Spinal cord (tissue), 10 donors: ENCODE data around the gene NPAS3. TPM values are rescaled to one million over a fixed set of nuclear protein-coding genes. Genes with fewer than 3 reads are reported as not detected.

Experiments
- DNase-seq, 6 donors: peaks; one replicate each; pipeline versions ENCODE4 v3.0.0 to v3.0.0-alpha.2; 2013 to 2015; ENCODE audit warnings: low spot score in 6 of 6, low read depth in 4 of 6
- H3K27ac ChIP-seq: one replicate; pipeline ENCODE4 v1.5.1; 2013; ENCODE audit warnings: low read depth, low read length, control low read depth
- H3K27me3 ChIP-seq: one replicate; pipeline ENCODE4 v1.6.1; 2013; ENCODE audit warnings: low read length; ENCODE audit not compliant: control insufficient read depth, insufficient read depth
- H3K36me3 ChIP-seq: one replicate; pipeline ENCODE4 v1.6.1; 2013; ENCODE audit warnings: low read length; ENCODE audit not compliant: control insufficient read depth, insufficient read depth
- H3K4me1 ChIP-seq: one replicate; pipeline ENCODE4 v1.6.1; 2013; ENCODE audit warnings: low read length; ENCODE audit not compliant: control insufficient read depth, insufficient read depth
- H3K4me3 ChIP-seq: one replicate; pipeline ENCODE4 v1.5.1; 2013; ENCODE audit warnings: low read depth, low read length, control low read depth
- H3K9me3 ChIP-seq: one replicate; pipeline ENCODE4 v1.6.1; 2013; ENCODE audit warnings: low read length; ENCODE audit not compliant: control insufficient read depth, insufficient read depth
- WGBS: methylation state at CpG from one replicate; pipeline ENCODE4 v1.1.5; 2013; ENCODE audit warnings: missing lambda C conversion rate; ENCODE audit not compliant: insufficient coverage; 5-methylcytosine and 5-hydroxymethylcytosine counted together
- polyA plus RNA-seq, 2 donors: library from polyadenylated mRNA; unstranded; fragments of 120-200 nt; gene quantifications; one replicate each; pipeline ENCODE4 v1.2.1, GENCODE V29; 2013; ENCODE audit not compliant: insufficient read length in 2 of 2
- total RNA-seq, 2 donors: library from RNA; depleted of rRNA in 1 of 2; stranded (reverse); fragments of 120-200 nt in 1 of 2; fragments of >200 nt in 1 of 2; gene quantifications; one replicate each; pipeline versions ENCODE4 v1.2.3 to v1.2.4, GENCODE V29; 2013 to 2014
- donor health status: healthy.

The NPAS3 gene
- total and polyA plus RNA-seq, 4 donors: 23.2 to 77.3 (median 50.8) TPM

- H3K27ac ChIP-seq: no peak overlapping the region
- WGBS: 100% methylated on average over 1 of the region's 4 CpGs
- no peaks in the 10 kb centered on the region for H3K36me3 ChIP-seq
- H3K9me3 ChIP-seq: no peaks in the 10 kb centered on the region
- H3K4me3 ChIP-seq: no peak overlapping the region
- peak in 2 of 6 donors; percentile 37 to 43 for DNase-seq
- peaks cover 13% of the 10 kb centered on the region for H3K4me1 ChIP-seq
- no peaks in the 10 kb centered on the region for H3K27me3 ChIP-seq
These were observed 823.6 kb downstream of the NPAS3 start for GRCh38 chr14:33762161-33762851.

GRCh38 chr14:33764876-33765650 is 826.4 kb downstream of the NPAS3 start:
- Histone ChIP-seq H3K9me3 (no peaks in the 10 kb centered on the region), H3K27me3 (no peaks in the 10 kb centered on the region), H3K4me1 (peaks cover 13% of the 10 kb centered on the region), H3K27ac (peak overlapping the region; percentile 44), H3K36me3 (no peaks in the 10 kb centered on the region), H3K4me3 (no peak overlapping the region)
- peak in 4 of 6 donors; percentile 52 to 87 (median 72) for DNase-seq
- 100% methylated on average over 1 of the region's 6 CpGs for WGBS

DNA sequence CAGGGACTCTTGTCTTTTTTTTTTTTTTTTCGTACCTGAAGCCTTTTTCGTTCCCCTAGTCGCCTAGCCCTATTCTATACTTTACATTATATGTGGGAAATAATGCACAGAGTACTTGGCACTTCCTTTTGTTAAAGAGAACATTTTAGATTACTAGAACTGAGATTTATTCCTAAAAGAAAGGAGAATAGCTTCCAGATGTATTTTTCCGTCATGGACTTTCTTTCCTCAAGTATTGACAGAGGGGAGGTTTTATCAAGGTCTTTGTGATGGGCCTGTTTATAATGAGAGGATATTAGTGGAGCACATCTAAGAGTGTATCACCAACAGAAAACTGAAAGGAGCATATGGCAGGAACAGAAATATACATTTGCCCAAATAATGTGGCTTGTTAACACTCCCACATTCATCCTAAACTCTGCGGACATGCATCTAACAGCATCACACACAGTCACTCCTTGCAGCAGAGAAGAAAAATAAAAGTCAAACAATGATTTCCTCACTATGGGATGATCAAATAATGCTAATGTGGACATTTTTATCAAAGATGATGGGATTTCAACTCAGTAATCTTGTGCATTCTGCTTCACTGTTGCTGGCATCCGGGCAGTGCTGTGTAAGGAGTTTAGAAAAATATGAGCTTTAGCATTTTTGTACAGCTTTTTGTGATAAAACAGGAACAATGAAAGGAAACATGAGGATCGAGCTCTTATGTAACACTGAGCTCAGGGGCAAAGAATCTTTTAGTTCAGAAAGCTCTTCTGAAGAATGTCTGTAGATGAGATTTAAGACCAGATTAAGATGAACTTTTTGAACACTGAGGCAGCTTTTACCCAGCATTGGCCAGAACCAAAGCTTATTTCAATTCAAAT is 829.1 kb downstream of the NPAS3 start:
- H3K4me3 ChIP-seq: no peak overlapping the region
- 64% methylated on average over 2 of the region's 7 CpGs for WGBS
- H3K27ac ChIP-seq: no peak overlapping the region
- H3K9me3 ChIP-seq: no peaks in the 10 kb centered on the region
- no peaks in the 10 kb centered on the region for H3K27me3 ChIP-seq
- H3K36me3 ChIP-seq: no peaks in the 10 kb centered on the region
- no peak for DNase-seq
- H3K4me1 ChIP-seq: peaks cover 13% of the 10 kb centered on the region

DNA sequence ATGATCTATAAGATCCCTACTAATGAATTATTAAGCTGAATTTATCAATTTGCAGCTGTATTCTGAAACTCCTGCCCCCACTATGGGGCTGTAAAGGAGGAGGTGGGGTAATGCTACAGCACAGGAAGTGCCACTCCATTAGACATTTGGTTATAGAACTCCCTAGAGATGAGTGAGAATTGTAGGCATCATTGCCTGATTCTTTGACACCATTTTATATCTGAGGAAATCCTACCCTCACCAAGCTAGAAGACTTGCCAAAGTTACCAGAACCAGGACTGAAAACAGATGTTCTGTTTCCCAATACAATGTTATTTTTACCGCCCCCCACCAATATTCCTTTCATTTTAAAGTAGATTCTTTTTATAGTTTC is 829.8 kb downstream of the NPAS3 start:
- no peak for DNase-seq
- Histone ChIP-seq H3K4me1 (peaks cover 10% of the 10 kb centered on the region), H3K9me3 (no peaks in the 10 kb centered on the region), H3K27me3 (no peaks in the 10 kb centered on the region), H3K27ac (no peak overlapping the region), H3K36me3 (no peaks in the 10 kb centered on the region), H3K4me3 (no peak overlapping the region)
- no CpG with 5 or more reads among the region's 1 CpG for WGBS

DNA sequence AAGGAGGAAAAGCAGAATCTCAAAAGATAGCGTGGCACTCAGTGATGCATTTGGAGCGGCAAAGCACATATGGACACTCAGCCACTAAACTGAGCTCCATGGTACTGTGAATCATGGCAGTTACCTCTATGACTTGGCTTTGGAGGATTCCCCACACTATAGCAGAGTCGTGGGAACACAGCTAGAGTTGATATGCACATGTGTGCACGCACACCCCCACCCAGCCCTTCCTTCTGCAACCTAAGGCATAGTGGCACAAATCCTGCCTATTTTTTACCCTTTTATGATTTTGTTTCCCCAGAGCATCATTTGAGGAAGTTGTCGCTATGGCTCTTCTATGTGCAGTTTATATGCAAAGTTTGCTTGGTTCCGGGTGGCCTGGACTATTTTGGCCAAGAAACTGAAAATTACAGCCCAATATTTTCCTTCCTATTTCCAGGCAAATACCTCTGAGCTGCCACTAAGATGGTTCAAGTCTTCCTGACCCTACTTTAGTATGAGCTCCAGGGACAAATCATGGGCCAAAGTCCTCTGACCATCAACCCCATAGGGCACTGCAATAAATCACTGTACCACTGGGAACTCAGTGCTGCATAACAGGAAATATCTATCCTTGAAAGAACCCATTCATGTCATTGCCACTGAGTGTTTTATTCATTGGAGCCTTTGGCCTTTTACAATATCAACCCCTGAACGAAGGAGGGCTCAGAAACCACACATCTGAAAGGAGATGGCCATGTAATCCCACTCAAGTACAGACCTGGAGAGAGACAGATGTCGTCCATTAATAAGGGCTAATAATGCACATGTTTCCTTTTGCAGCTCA is 834.7 kb downstream of the NPAS3 start:
- Histone ChIP-seq H3K4me1 (no peaks in the 10 kb centered on the region), H3K36me3 (no peaks in the 10 kb centered on the region), H3K27ac (no peak overlapping the region), H3K27me3 (no peaks in the 10 kb centered on the region), H3K9me3 (no peaks in the 10 kb centered on the region), H3K4me3 (no peak overlapping the region)
- WGBS: 81% methylated on average over 4 of the region's 8 CpGs
- DNase-seq: no peak

- WGBS: 90% methylated on average over 8 of the region's 11 CpGs
- H3K4me3 ChIP-seq: no peak overlapping the region
- H3K36me3 ChIP-seq: no peaks in the 10 kb centered on the region
- H3K27ac ChIP-seq: no peak overlapping the region
- H3K4me1 ChIP-seq: no peaks in the 10 kb centered on the region
- DNase-seq: no peak
- H3K9me3 ChIP-seq: no peaks in the 10 kb centered on the region
- no peaks in the 10 kb centered on the region for H3K27me3 ChIP-seq
These were observed 835.5 kb downstream of the NPAS3 start for GRCh38 chr14:33774161-33774560.

DNA sequence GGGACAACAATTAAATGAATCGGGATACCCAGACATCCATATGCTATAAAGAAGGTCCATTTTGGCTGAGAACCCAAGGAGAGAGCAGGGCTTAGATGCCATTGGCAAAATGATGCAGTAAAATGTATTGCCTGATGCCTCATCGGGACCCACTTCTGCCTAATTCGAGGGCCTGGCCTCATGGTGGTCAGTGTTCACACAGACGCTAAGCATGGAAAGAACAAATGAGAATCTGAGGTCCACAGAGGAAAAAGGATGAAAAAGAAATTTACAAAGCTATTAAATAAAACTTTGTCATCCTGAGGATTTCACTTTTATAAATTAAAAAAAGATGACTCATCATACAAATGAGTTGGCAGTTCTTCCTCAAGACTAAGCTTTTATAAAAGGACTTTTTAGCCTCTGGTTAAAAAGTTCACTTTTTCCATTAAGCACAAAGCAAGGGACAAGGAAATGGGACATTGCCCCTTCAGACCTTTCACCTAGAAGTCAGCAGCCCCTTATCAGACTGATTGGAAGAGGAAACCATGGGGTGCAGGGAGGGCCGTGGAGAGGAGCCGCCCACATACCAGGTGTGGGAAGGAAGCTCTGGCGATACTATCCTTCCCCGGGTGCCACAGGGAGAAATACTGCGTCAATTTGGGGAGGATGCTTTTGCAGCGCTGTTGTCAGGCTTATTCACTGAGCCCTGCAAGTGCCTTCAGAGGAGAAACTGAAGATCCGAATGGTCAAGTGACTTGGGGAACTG is 836.2 kb downstream of the NPAS3 start:
- no peak overlapping the region for H3K4me3 ChIP-seq
- no peak for DNase-seq
- no peaks in the 10 kb centered on the region for H3K27me3 ChIP-seq
- 93% methylated on average over 8 of the region's 11 CpGs for WGBS
- no peaks in the 10 kb centered on the region for H3K36me3 ChIP-seq
- H3K4me1 ChIP-seq: no peaks in the 10 kb centered on the region
- H3K27ac ChIP-seq: no peak overlapping the region
- H3K9me3 ChIP-seq: no peaks in the 10 kb centered on the region

- peak in 2 of 6 donors; percentile 38 to 48 for DNase-seq
- WGBS: no CpG with 5 or more reads among the region's 6 CpGs
- H3K9me3 ChIP-seq: no peaks in the 10 kb centered on the region
- H3K4me3 ChIP-seq: no peak overlapping the region
- H3K4me1 ChIP-seq: no peaks in the 10 kb centered on the region
- H3K27ac ChIP-seq: no peak overlapping the region
- H3K36me3 ChIP-seq: no peaks in the 10 kb centered on the region
- H3K27me3 ChIP-seq: no peaks in the 10 kb centered on the region
These were observed 838.2 kb downstream of the NPAS3 start for GRCh38 chr14:33776871-33777270.
